Measurements from ENCODE around the gene TTC24. TPM values are rescaled to one million over a fixed set of nuclear protein-coding genes. Genes with fewer than 3 reads are reported as not detected.
"Not testable (repeated sequence)": the region's sequence is repeated elsewhere in the genome, so short reads cannot be mapped to it uniquely, and the experiment has no call there.

TTC24 gene
- total and polyA plus RNA-seq, 5 donors = not detected

- DNase-seq = no peak
- WGBS = 91% methylated on average over 4 of the region's 4 CpGs
- intact Hi-C loops (cut with DNase I) = loop anchor here in 2 of 4 donors (10.0 kb wide), 2 partner anchors 114 to 124 kb away; no protein-coding TSS in a partner anchor
Observed at GRCh38 chr1:156598731-156599432, 19.4 kb downstream of the TTC24 start.

GRCh38 chr1:156599811-156600210 is 20.3 kb downstream of the TTC24 start:
- H3K27ac ChIP-seq (ENCODE audit: low read length) = no peak overlapping the region
- H3K4me1 ChIP-seq (ENCODE audit: control insufficient read depth, insufficient read depth, low read length) = peaks cover 4% of the 10 kb centered on the region
- intact Hi-C loops (cut with DNase I) = loop anchor here in 3 of 4 donors (10.0 kb wide), 3 partner anchors 115 to 215 kb away; no protein-coding TSS in a partner anchor
- no peak for ATAC-seq
- H3K4me3 ChIP-seq (ENCODE audit: low read length) = no peak overlapping the region
- WGBS = 78% methylated on average over 3 of the region's 3 CpGs
- H3K9me3 ChIP-seq (ENCODE audit: control insufficient read depth, low read length) = no peaks in the 10 kb centered on the region
- no peak for DNase-seq
- no peaks in the 10 kb centered on the region for H3K27me3 ChIP-seq (ENCODE audit: control insufficient read depth, insufficient read depth)

More at GRCh38 chr1:156598731-156599432, 19.4 kb downstream of the TTC24 start:
- Histone ChIP-seq H3K4me3 (ENCODE audit: low read length) (no peak overlapping the region), H3K27me3 (ENCODE audit: control insufficient read depth, insufficient read depth) (no peaks in the 10 kb centered on the region), H3K4me1 (ENCODE audit: control insufficient read depth, insufficient read depth, low read length) (peaks cover 4% of the 10 kb centered on the region), H3K9me3 (ENCODE audit: control insufficient read depth, low read length) (no peaks in the 10 kb centered on the region), H3K27ac (ENCODE audit: low read length) (no peak overlapping the region)
- no peak for ATAC-seq

- DNase-seq (no peak), ATAC-seq (no peak)
- Histone ChIP-seq H3K27me3 (ENCODE audit: control insufficient read depth, insufficient read depth) (no peaks in the 10 kb centered on the region), H3K27ac (ENCODE audit: low read length) (peak overlapping the region; percentile 77), H3K9me3 (ENCODE audit: control insufficient read depth, low read length) (no peaks in the 10 kb centered on the region), H3K4me1 (ENCODE audit: control insufficient read depth, insufficient read depth, low read length) (peaks cover 4% of the 10 kb centered on the region), H3K4me3 (ENCODE audit: low read length) (peak overlapping the region; percentile 94)
- intact Hi-C loops (cut with DNase I) = loop anchor here in 1 of 4 donors (10.0 kb wide), 1 partner anchor 216 kb away; no protein-coding TSS in a partner anchor
- WGBS = 2% methylated on average over 13 of the region's 13 CpGs
Observed at GRCh38 chr1:156600733-156601121, 21.2 kb downstream of the TTC24 start.

GRCh38 chr1:156601122-156601830 is 21.8 kb downstream of the TTC24 start, which contains the start of gene GPATCH4:
GPATCH4 (minus strand) TSS chr1:156601479.
- H3K27ac ChIP-seq (ENCODE audit: low read length) = peak within 1 kb of the TSS; percentile 77
- DNase-seq = peak; percentile 86 to 90 (median 86)
- peak within 1 kb of the TSS; percentile 94 for H3K4me3 ChIP-seq (ENCODE audit: low read length)
- WGBS = under 1% methylated on average over 35 of the region's 35 CpGs
- ATAC-seq = peak; percentile 88 to 90
- peaks cover 4% of the 10 kb centered on the region for H3K4me1 ChIP-seq (ENCODE audit: control insufficient read depth, insufficient read depth, low read length)
- H3K27me3 ChIP-seq (ENCODE audit: control insufficient read depth, insufficient read depth) = no peaks in the 10 kb centered on the region
- intact Hi-C loops (cut with DNase I) = loop anchor here in 1 of 4 donors (10.0 kb wide), 1 partner anchor 216 kb away; no protein-coding TSS in a partner anchor
- no peaks in the 10 kb centered on the region for H3K9me3 ChIP-seq (ENCODE audit: control insufficient read depth, low read length)

- WGBS = 75% methylated on average over 12 of the region's 12 CpGs
- Histone ChIP-seq H3K27me3 (ENCODE audit: control insufficient read depth, insufficient read depth) (no peaks in the 10 kb centered on the region), H3K9me3 (ENCODE audit: control insufficient read depth, low read length) (no peaks in the 10 kb centered on the region), H3K27ac (ENCODE audit: low read length) (peak overlapping the region; percentile 77), H3K4me3 (ENCODE audit: low read length) (peak overlapping the region; percentile 94), H3K4me1 (ENCODE audit: control insufficient read depth, insufficient read depth, low read length) (peaks cover 4% of the 10 kb centered on the region)
- no peak for ATAC-seq
- intact Hi-C loops (cut with DNase I) = loop anchor here in 1 of 4 donors (10.0 kb wide), 1 partner anchor 217 kb away; no protein-coding TSS in a partner anchor
- no peak for DNase-seq
Observed at GRCh38 chr1:156601892-156602291, 22.4 kb downstream of the TTC24 start.

- Histone ChIP-seq H3K27me3 (ENCODE audit: control insufficient read depth, insufficient read depth) (no peaks in the 10 kb centered on the region), H3K4me1 (ENCODE audit: control insufficient read depth, insufficient read depth, low read length) (peaks cover 4% of the 10 kb centered on the region), H3K27ac (ENCODE audit: low read length) (no peak overlapping the region), H3K9me3 (ENCODE audit: control insufficient read depth, low read length) (no peaks in the 10 kb centered on the region), H3K4me3 (ENCODE audit: low read length) (no peak overlapping the region)
- intact Hi-C loops (cut with DNase I) = loop anchor here in 1 of 4 donors (10.0 kb wide), 1 partner anchor 218 kb away; no protein-coding TSS in a partner anchor
- WGBS = 34% methylated on average over 10 of the region's 10 CpGs
- ATAC-seq (no peak), DNase-seq (no peak)
Observed at GRCh38 chr1:156602557-156602993, 23.1 kb downstream of the TTC24 start.

GRCh38 chr1:156607344-156607743 is 27.8 kb downstream of the TTC24 start:
- H3K27ac ChIP-seq (ENCODE audit: low read length); H3K27me3 ChIP-seq (ENCODE audit: control insufficient read depth, insufficient read depth); H3K4me1 ChIP-seq (ENCODE audit: control insufficient read depth, insufficient read depth, low read length); H3K9me3 ChIP-seq (ENCODE audit: control insufficient read depth, low read length); ATAC-seq; DNase-seq; H3K4me3 ChIP-seq (ENCODE audit: low read length): not testable (repeated sequence)
- intact Hi-C loops (cut with DNase I) = loop anchor here (5.0 to 10.0 kb wide), 4 partner anchors 150 to 223 kb away; no protein-coding TSS in a partner anchor
- 82% methylated on average over 4 of the region's 4 CpGs for WGBS

- no peaks in the 10 kb centered on the region for H3K27me3 ChIP-seq (ENCODE audit: control insufficient read depth, insufficient read depth)
- WGBS = 28% methylated on average over 7 of the region's 7 CpGs
- H3K27ac ChIP-seq (ENCODE audit: low read length) = no peak overlapping the region
- ATAC-seq (peak; percentile 90), DNase-seq (no peak)
- H3K4me3 ChIP-seq (ENCODE audit: low read length) = no peak overlapping the region
- no peaks in the 10 kb centered on the region for H3K9me3 ChIP-seq (ENCODE audit: control insufficient read depth, low read length)
- H3K4me1 ChIP-seq (ENCODE audit: control insufficient read depth, insufficient read depth, low read length) = peaks cover 2% of the 10 kb centered on the region
- intact Hi-C loops (cut with DNase I) = loop anchor here (5.0 to 10.0 kb wide), 4 partner anchors 151 to 223 kb away; no protein-coding TSS in a partner anchor
Observed at GRCh38 chr1:156608036-156608674, 28.6 kb downstream of the TTC24 start.

GRCh38 chr1:156608981-156609380 is 29.5 kb downstream of the TTC24 start:
- ATAC-seq = peak; percentile 36 to 52
- intact Hi-C loops (cut with DNase I) = loop anchor here (5.0 to 10.0 kb wide), 4 partner anchors 152 to 224 kb away; no protein-coding TSS in a partner anchor
- 41% methylated on average over 6 of the region's 6 CpGs for WGBS

GRCh38 chr1:156610072-156610471 is 30.5 kb downstream of the TTC24 start:
- H3K4me3 ChIP-seq (ENCODE audit: low read length); ATAC-seq; H3K27me3 ChIP-seq (ENCODE audit: control insufficient read depth, insufficient read depth); H3K27ac ChIP-seq (ENCODE audit: low read length); H3K4me1 ChIP-seq (ENCODE audit: control insufficient read depth, insufficient read depth, low read length); DNase-seq; H3K9me3 ChIP-seq (ENCODE audit: control insufficient read depth, low read length): not testable (repeated sequence)
- WGBS = 91% methylated on average over 9 of the region's 9 CpGs
- intact Hi-C loops (cut with DNase I) = loop anchor here in 2 of 4 donors (5.0 to 10.0 kb wide), 2 partner anchors 158 to 225 kb away; no protein-coding TSS in a partner anchor

More at GRCh38 chr1:156608981-156609380, 29.5 kb downstream of the TTC24 start:
- Histone ChIP-seq H3K4me3 (ENCODE audit: low read length) (no peak overlapping the region), H3K27ac (ENCODE audit: low read length) (no peak overlapping the region), H3K4me1 (ENCODE audit: control insufficient read depth, insufficient read depth, low read length) (peaks cover 2% of the 10 kb centered on the region), H3K9me3 (ENCODE audit: control insufficient read depth, low read length) (no peaks in the 10 kb centered on the region), H3K27me3 (ENCODE audit: control insufficient read depth, insufficient read depth) (no peaks in the 10 kb centered on the region)
- no peak for DNase-seq

Data from right cardiac atrium (tissue), 5 donors.